Neural progenitor cell (in vitro differentiated cells): ENCODE data around the gene GALNTL6. TPM values are rescaled to one million over a fixed set of nuclear protein-coding genes. Genes with fewer than 3 reads are reported as not detected.

ENCODE experiments used
- DNase-seq: peaks from one replicate; pipeline ENCODE4 v3.0.0-alpha.2; 2016; ENCODE audit warnings: low spot score
- H2AFZ ChIP-seq: fragments of 200-600 bp; sonication (generic); replicated peaks from 2 replicates; pipeline ENCODE4 v1.6.1; 2016; ENCODE audit warnings: antibody characterized with exemption
- H3F3A ChIP-seq: fragments of 200-600 bp; sonication (generic); 2 replicates; pipeline ENCODE4 v1.6.1; 2016; ENCODE audit warnings: antibody characterized with exemption, low read depth
- H3K27ac ChIP-seq: fragments of 200-600 bp; sonication (generic); 2 replicates; pipeline ENCODE4 v1.5.1; 2016; ENCODE audit warnings: mild to moderate bottlenecking
- H3K27me3 ChIP-seq: fragments of 200-600 bp; sonication (generic); 2 replicates; pipeline ENCODE4 v1.6.1; 2016; ENCODE audit warnings: mild to moderate bottlenecking, moderate library complexity
- H3K36me3 ChIP-seq: fragments of 200-600 bp; sonication (generic); 2 replicates; pipeline ENCODE4 v1.5.1; 2016
- H3K4me1 ChIP-seq: fragments of 200-600 bp; sonication (generic); 2 replicates; pipeline ENCODE4 v1.6.1; 2016; ENCODE audit warnings: mixed run types
- H3K4me2 ChIP-seq: fragments of 200-600 bp; sonication (generic); 2 replicates; pipeline ENCODE4 v1.6.1; 2016
- H3K4me3 ChIP-seq: fragments of 200-600 bp; sonication (generic); 2 replicates; pipeline ENCODE4 v1.5.1; 2016
- H3K79me2 ChIP-seq: fragments of 200-600 bp; sonication (generic); 2 replicates; pipeline ENCODE4 v1.6.1; 2016; ENCODE audit warnings: low read depth
- H3K9ac ChIP-seq: fragments of 200-600 bp; sonication (generic); 2 replicates; pipeline ENCODE4 v1.6.1; 2016
- H3K9me3 ChIP-seq: fragments of 200-600 bp; sonication (generic); 2 replicates; pipeline ENCODE4 v1.5.1; 2016; ENCODE audit warnings: low read depth
- H4K20me1 ChIP-seq: fragments of 200-600 bp; sonication (generic); 2 replicates; pipeline ENCODE4 v1.6.1; 2016; ENCODE audit warnings: low read depth
- H3K27ac Mint-ChIP-seq: 3 replicates; pipeline ENCODE4 v1.8.0; 2021; ENCODE audit warnings: mixed read lengths
- H3K27me3 Mint-ChIP-seq: 2 replicates; pipeline ENCODE4 v1.8.0; 2022; ENCODE audit warnings: low read depth, mild to moderate bottlenecking, inconsistent platforms, moderate library complexity, mixed read lengths; ENCODE audit not compliant: insufficient read depth
- H3K36me3 Mint-ChIP-seq: 3 replicates; pipeline ENCODE4 v1.8.0; 2021; ENCODE audit warnings: mixed read lengths
- H3K4me1 Mint-ChIP-seq: 3 replicates; pipeline ENCODE4 v1.8.0; 2021; ENCODE audit warnings: mixed read lengths
- H3K4me3 Mint-ChIP-seq: 3 replicates; pipeline ENCODE4 v1.8.0; 2021; ENCODE audit warnings: mild to moderate bottlenecking, moderate library complexity, mixed read lengths
- H3K9me3 Mint-ChIP-seq: 3 replicates; pipeline ENCODE4 v1.8.0; 2020; ENCODE audit warnings: mixed read lengths
- CTCF ChIP-seq: fragments of 200-600 bp; sonication (generic); IDR thresholded peaks from 2 replicates; pipeline ENCODE4 v1.5.1; 2017; ENCODE audit warnings: antibody characterized with exemption, mild to moderate bottlenecking
- EZH2 ChIP-seq: fragments of 200-600 bp; sonication (generic); IDR thresholded peaks from 2 replicates; pipeline ENCODE4 v1.6.1; 2017; ENCODE audit warnings: antibody characterized with exemption, mild to moderate bottlenecking, moderate library complexity
- EZH2phosphoT487 ChIP-seq: fragments of 200-600 bp; sonication (generic); IDR thresholded peaks from 2 replicates; pipeline ENCODE4 v1.6.1; 2017; ENCODE audit warnings: antibody characterized with exemption
- total RNA-seq: library from RNA; depleted of rRNA; stranded (reverse); fragments of >200 nt; gene quantifications from 2 replicates; pipeline ENCODE4 v1.2.3, GENCODE V29; 2015; ENCODE audit warnings: low replicate concordance

Gene GALNTL6
- total RNA-seq, 1 donor from 2014 or later = 0.15 TPM

- Mint-ChIP-seq H3K4me1 (no peaks in the 10 kb centered on the region), H3K9me3 (peaks cover 9% of the 10 kb centered on the region), H3K36me3 (no peaks in the 10 kb centered on the region), H3K4me3 (no peak overlapping the region), H3K27me3 (no peaks in the 10 kb centered on the region), H3K27ac (no peak overlapping the region)
- H4K20me1 ChIP-seq = no peaks in the 10 kb centered on the region
- H3K27ac ChIP-seq = no peak overlapping the region
- no peaks in the 10 kb centered on the region for H3K36me3 ChIP-seq
- H3K9ac ChIP-seq = no peak overlapping the region
- TF ChIP-seq EZH2phosphoT487 (no peak), CTCF (no peak), EZH2 (no peak)
- no peak overlapping the region for H2AFZ ChIP-seq
- no peaks in the 10 kb centered on the region for H3K4me1 ChIP-seq
- H3K4me2 ChIP-seq = no peak overlapping the region
- H3F3A ChIP-seq = no peaks in the 10 kb centered on the region
- DNase-seq = no peak
- no peaks in the 10 kb centered on the region for H3K79me2 ChIP-seq
- no peak overlapping the region for H3K4me3 ChIP-seq
- no peaks in the 10 kb centered on the region for H3K27me3 ChIP-seq
- H3K9me3 ChIP-seq = no peaks in the 10 kb centered on the region
These were observed 1248.0 kb downstream of the GALNTL6 start for GRCh38 chr4:173061160-173061559.

- H3K4me3 ChIP-seq = no peak overlapping the region
- no peak overlapping the region for H3K9ac ChIP-seq
- Mint-ChIP-seq H3K27me3 (peaks cover 5% of the 10 kb centered on the region), H3K36me3 (peaks cover 3% of the 10 kb centered on the region), H3K9me3 (peaks cover 14% of the 10 kb centered on the region), H3K4me1 (peaks cover 21% of the 10 kb centered on the region), H3K27ac (no peak overlapping the region), H3K4me3 (no peak overlapping the region)
- H3K9me3 ChIP-seq = no peaks in the 10 kb centered on the region
- H2AFZ ChIP-seq = no peak overlapping the region
- no peak overlapping the region for H3K27ac ChIP-seq
- no peaks in the 10 kb centered on the region for H3K79me2 ChIP-seq
- no peaks in the 10 kb centered on the region for H3K36me3 ChIP-seq
- TF ChIP-seq CTCF = no peak
- peak overlapping the region; percentile 20 for H3K4me2 ChIP-seq
- no peaks in the 10 kb centered on the region for H3K27me3 ChIP-seq
- H3K4me1 ChIP-seq = peaks cover 21% of the 10 kb centered on the region
- H4K20me1 ChIP-seq = no peaks in the 10 kb centered on the region
- peaks cover 19% of the 10 kb centered on the region for H3F3A ChIP-seq
- peak; percentile 14 for DNase-seq
These were observed 1260.8 kb downstream of the GALNTL6 start for GRCh38 chr4:173073939-173074500.

- Histone ChIP-seq H4K20me1 (no peaks in the 10 kb centered on the region), H3K9me3 (no peaks in the 10 kb centered on the region), H3K79me2 (no peaks in the 10 kb centered on the region), H3K27ac (no peak overlapping the region), H3K4me2 (peak overlapping the region; percentile 20), H2AFZ (no peak overlapping the region), H3K27me3 (no peaks in the 10 kb centered on the region), H3K4me3 (no peak overlapping the region), H3K9ac (no peak overlapping the region), H3F3A (peaks cover 19% of the 10 kb centered on the region), H3K4me1 (peaks cover 21% of the 10 kb centered on the region), H3K36me3 (no peaks in the 10 kb centered on the region)
- Mint-ChIP-seq H3K4me3 (no peak overlapping the region), H3K4me1 (peaks cover 21% of the 10 kb centered on the region), H3K27ac (peak overlapping the region; percentile 67), H3K36me3 (peaks cover 3% of the 10 kb centered on the region), H3K27me3 (peaks cover 5% of the 10 kb centered on the region), H3K9me3 (peaks cover 13% of the 10 kb centered on the region)
- TF ChIP-seq EZH2 = no peak
- no peak for TF ChIP-seq EZH2phosphoT487
- no peak for TF ChIP-seq CTCF
- DNase-seq = peak; percentile 49
These were observed 1261.3 kb downstream of the GALNTL6 start for GRCh38 chr4:173074501-173074946.
